Upper lobe of left lung (tissue), 6 donors: Measurements from ENCODE around the gene LTBR. TPM values are rescaled to one million over a fixed set of nuclear protein-coding genes. Genes with fewer than 3 reads are reported as not detected.

ENCODE experiments used
- ATAC-seq, 2 donors: fragments of 200-7000 bp; cut with Tn5 transposase; one replicate each; pipeline ENCODE4 v1.9.1; 2022; ENCODE audit warnings: mild to moderate bottlenecking in 2 of 2, moderate library complexity in 2 of 2; ENCODE audit not compliant: low FRiP score in 2 of 2
- DNase-seq, 2 donors: peaks; one replicate each; pipeline ENCODE4 v3.0.0-alpha.2; 2019 to 2020
- H3K27ac ChIP-seq, 4 donors: fragments of 200-600 bp; sonication (generic); one replicate each; pipeline ENCODE4 v1.5.1; 2016 to 2019
- H3K27me3 ChIP-seq, 4 donors: fragments of 200-600 bp; sonication (generic); one replicate each; pipeline ENCODE4 v1.5.1; 2017 to 2019
- H3K36me3 ChIP-seq, 4 donors: fragments of 200-600 bp; sonication (generic); one replicate each; pipeline ENCODE4 v1.5.1; 2016 to 2019
- H3K4me1 ChIP-seq, 4 donors: fragments of 200-600 bp; sonication (generic); one replicate each; pipeline ENCODE4 v1.5.1; 2018 to 2019
- H3K4me3 ChIP-seq, 4 donors: fragments of 200-600 bp; sonication (generic); one replicate each; pipeline ENCODE4 v1.5.1; 2017 to 2019; ENCODE audit warnings: mild to moderate bottlenecking in 2 of 4, moderate library complexity in 1 of 4
- H3K9me3 ChIP-seq, 4 donors: fragments of 200-600 bp; sonication (generic); one replicate each; pipeline ENCODE4 v1.5.1; 2018 to 2019
- CTCF ChIP-seq, 6 experiments: fragments of 450-650 bp in 4 of 6; fragments of 200-600 bp in 2 of 6; sonication (generic) in 2 of 6; IDR thresholded peaks; one replicate each; pipeline ENCODE4 v1.5.1; 2016 to 2019; ENCODE audit warnings: antibody characterized with exemption in 6 of 6
- EP300 ChIP-seq, 4 donors: sonication (generic); formaldehyde crosslinking; IDR thresholded peaks; one replicate each; pipeline ENCODE4 v1.5.1; 2017; ENCODE audit warnings: antibody characterized with exemption in 4 of 4, control low read depth in 2 of 4
- POLR2A ChIP-seq, 4 donors: fragments of 450-650 bp; IDR thresholded peaks; one replicate each; pipeline ENCODE4 v1.5.1; 2016 to 2017; ENCODE audit warnings: antibody characterized with exemption in 4 of 4, mild to moderate bottlenecking in 2 of 4
- POLR2AphosphoS5 ChIP-seq, 2 donors: sonication (generic); formaldehyde crosslinking; IDR thresholded peaks; one replicate each; pipeline ENCODE4 v1.5.1; 2017; ENCODE audit warnings: antibody characterized with exemption in 2 of 2
- WGBS, 2 donors: methylation state at CpG; one replicate each; pipeline ENCODE4 v1.1.5; 2017 to 2018; 5-methylcytosine and 5-hydroxymethylcytosine counted together
- total RNA-seq, 6 donors: library from RNA; depleted of rRNA in 4 of 6; stranded (reverse); fragments of >200 nt in 4 of 6; gene quantifications; one replicate each; pipeline versions ENCODE4 v1.1.0 to v1.2.1, GENCODE V29; 2016 to 2021
- donor health status: DM: no; HTN: no; CAD: no; lungs with moderate emphysema.
- donor health status: DM: no; HTN: yes; CAD: no; lungs with severe emphysema.

Gene LTBR
- total RNA-seq, 6 donors from 2014 or later = 84.9 to 207 (median 150) TPM

GRCh38 chr12:6407236-6407954 is 23.4 kb downstream of the LTBR start:
- TF ChIP-seq POLR2AphosphoS5 (IDR thresholded peaks at IDR 0.05) (no peak), CTCF (IDR thresholded peaks at IDR 0.05) (no peak), POLR2A (IDR thresholded peaks at IDR 0.05) (no peak)
- WGBS, 2 donors = 90 to 93% methylated on average over 10 of the region's 10 CpGs
- no peak for ATAC-seq
- no peak overlapping the region for H3K27ac ChIP-seq
- H3K4me3 ChIP-seq = no peak overlapping the region
- no peak for DNase-seq
- H3K9me3 ChIP-seq = no peaks in the 10 kb centered on the region
- H3K27me3 ChIP-seq = no peaks in the 10 kb centered on the region
- no peaks in the 10 kb centered on the region for H3K4me1 ChIP-seq
- peaks cover 0 to 3% (median 0%) of the 10 kb centered on the region in 4 donors for H3K36me3 ChIP-seq

- H3K36me3 ChIP-seq = peaks cover 0 to 3% (median 0%) of the 10 kb centered on the region in 4 donors
- H3K4me3 ChIP-seq = no peak overlapping the region
- no peaks in the 10 kb centered on the region for H3K9me3 ChIP-seq
- TF ChIP-seq POLR2AphosphoS5 (IDR thresholded peaks at IDR 0.05) = peak in 1 of 2 donors; percentile 29
- TF ChIP-seq EP300 (IDR thresholded peaks at IDR 0.05) = no peak
- TF ChIP-seq CTCF (IDR thresholded peaks at IDR 0.05) = no peak
- ATAC-seq = peak in 1 of 2 donors; percentile 83
- peak in 1 of 2 donors; percentile 37 for DNase-seq
- H3K27ac ChIP-seq = no peak overlapping the region
- WGBS, 2 donors = 77 to 85% methylated on average over 3 of the region's 3 CpGs
- H3K4me1 ChIP-seq = peaks cover 3 to 10% (median 5%) of the 10 kb centered on the region in 4 donors
- H3K27me3 ChIP-seq = no peaks in the 10 kb centered on the region
Observed at GRCh38 chr12:6416596-6416995, 32.6 kb downstream of the LTBR start.

GRCh38 chr12:6418796-6419195 is 34.8 kb downstream of the LTBR start:
- 76 to 88% methylated on average over 6 of the region's 6 CpGs for WGBS, 2 donors
- no peak for ATAC-seq

GRCh38 chr12:6420364-6420763 is 36.4 kb downstream of the LTBR start:
- peak overlapping the region in 2 of 4 donors; percentile 22 to 30 for H3K27ac ChIP-seq
- peaks cover 0 to 3% (median 0%) of the 10 kb centered on the region in 4 donors for H3K36me3 ChIP-seq
- no peak for ATAC-seq
- WGBS, 2 donors = 45 to 48% methylated on average over 4 of the region's 4 CpGs
- H3K9me3 ChIP-seq = no peaks in the 10 kb centered on the region
- TF ChIP-seq EP300 (IDR thresholded peaks at IDR 0.05) (no peak), POLR2AphosphoS5 (IDR thresholded peaks at IDR 0.05) (no peak), CTCF (IDR thresholded peaks at IDR 0.05) (no peak), POLR2A (IDR thresholded peaks at IDR 0.05) (no peak)
- DNase-seq = no peak
- no peaks in the 10 kb centered on the region for H3K27me3 ChIP-seq
- peaks cover 11 to 18% (median 13%) of the 10 kb centered on the region in 4 donors for H3K4me1 ChIP-seq
- no peak overlapping the region for H3K4me3 ChIP-seq

More at GRCh38 chr12:6418796-6419195, 34.8 kb downstream of the LTBR start:
- TF ChIP-seq POLR2A (IDR thresholded peaks at IDR 0.05) (no peak), POLR2AphosphoS5 (IDR thresholded peaks at IDR 0.05) (no peak), EP300 (IDR thresholded peaks at IDR 0.05) (no peak), CTCF (IDR thresholded peaks at IDR 0.05) (no peak)
- Histone ChIP-seq H3K4me1 (peaks cover 9 to 16% (median 10%) of the 10 kb centered on the region in 4 donors), H3K36me3 (peaks cover 0 to 3% (median 0%) of the 10 kb centered on the region in 4 donors), H3K27me3 (no peaks in the 10 kb centered on the region), H3K9me3 (no peaks in the 10 kb centered on the region), H3K27ac (no peak overlapping the region), H3K4me3 (no peak overlapping the region)
- DNase-seq = no peak
